ENCODE measurements around the gene IP6K1. TPM values are rescaled to one million over a fixed set of nuclear protein-coding genes. Genes with fewer than 3 reads are reported as not detected.

IP6K1 gene
- total RNA-seq, 2 donors from 2014 or later: 54.1 to 56.4 TPM

DNA sequence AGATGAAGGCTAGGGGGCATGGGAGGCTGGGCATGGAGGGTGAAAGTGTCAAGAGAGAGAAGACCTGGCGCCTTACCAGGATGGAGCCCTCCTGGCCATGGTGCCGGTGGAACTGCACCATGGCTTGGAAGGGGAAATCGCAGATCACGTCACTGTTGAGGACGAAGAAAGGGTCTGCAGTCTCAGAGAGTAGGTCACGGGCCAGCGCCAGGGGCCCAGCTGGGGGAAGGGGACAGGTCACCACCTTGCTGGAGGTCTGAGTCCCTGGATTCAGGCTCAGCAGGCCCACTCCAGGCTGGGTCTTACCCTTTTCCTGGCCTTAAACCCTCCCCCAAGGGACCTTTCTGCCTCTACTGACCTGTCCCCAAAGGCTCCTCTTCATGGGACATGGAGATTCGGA lies 63.4 kb downstream of the IP6K1 start:
- no peaks in the 10 kb centered on the region for H3K36me3 Mint-ChIP-seq (ENCODE audit: low read depth)
- ATAC-seq (no peak), DNase-seq (peak in 1 of 3 donors; percentile 4)
- H3K4me3 Mint-ChIP-seq: peak overlapping the region; percentile 93
- no peaks in the 10 kb centered on the region for H3K9me3 ChIP-seq (ENCODE audit: control insufficient read depth, low read length, poor library complexity, severe bottlenecking)
- peaks cover 29% of the 10 kb centered on the region for H3K4me1 Mint-ChIP-seq
- no peaks in the 10 kb centered on the region for H3K27me3 Mint-ChIP-seq
- H3K27ac Mint-ChIP-seq: peak overlapping the region; percentile 97

DNA sequence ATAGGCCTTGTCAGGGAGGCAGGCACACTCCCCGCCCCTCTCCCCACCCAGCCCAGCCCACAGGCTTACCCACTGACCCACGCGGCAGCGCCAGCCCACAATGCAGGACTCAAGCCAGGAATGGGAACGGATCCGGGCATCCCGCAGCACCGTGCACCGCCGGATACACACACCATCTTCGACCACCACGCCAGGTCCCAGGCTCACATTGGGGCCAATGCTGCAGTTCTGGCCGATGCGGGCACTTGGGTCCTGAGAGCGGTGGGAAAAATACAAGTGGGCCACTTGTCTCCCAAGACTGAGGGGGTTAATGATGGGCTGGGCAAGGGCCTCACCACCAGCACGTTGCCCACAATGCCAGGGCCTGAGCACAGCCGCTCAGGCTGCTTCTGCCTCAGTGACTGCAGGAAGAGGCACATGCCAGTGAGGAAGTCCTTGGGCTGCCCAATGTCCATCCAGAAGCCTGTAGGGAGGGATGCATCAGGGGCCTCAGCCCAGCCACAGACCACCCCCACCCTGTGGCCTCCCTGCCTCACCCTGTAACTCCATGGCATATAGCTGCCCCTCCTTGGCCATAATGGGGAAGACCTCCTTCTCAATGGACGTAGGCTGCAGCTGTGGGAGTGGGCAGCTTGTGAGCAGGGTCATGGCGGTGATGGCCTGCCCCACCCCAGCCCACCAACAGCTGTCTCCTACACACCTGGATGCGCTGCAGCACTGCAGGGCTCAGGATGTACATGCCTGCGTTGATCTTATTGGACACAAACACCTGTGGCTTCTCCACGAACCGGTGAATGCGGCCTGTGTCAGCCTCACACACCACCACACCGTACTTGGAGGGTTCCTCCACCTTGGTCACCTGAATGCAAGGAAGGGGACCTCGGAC lies 64.2 kb downstream of the IP6K1 start:
- H3K27ac Mint-ChIP-seq: peak overlapping the region; percentile 97
- H3K4me3 Mint-ChIP-seq: peak overlapping the region; percentile 93

DNA sequence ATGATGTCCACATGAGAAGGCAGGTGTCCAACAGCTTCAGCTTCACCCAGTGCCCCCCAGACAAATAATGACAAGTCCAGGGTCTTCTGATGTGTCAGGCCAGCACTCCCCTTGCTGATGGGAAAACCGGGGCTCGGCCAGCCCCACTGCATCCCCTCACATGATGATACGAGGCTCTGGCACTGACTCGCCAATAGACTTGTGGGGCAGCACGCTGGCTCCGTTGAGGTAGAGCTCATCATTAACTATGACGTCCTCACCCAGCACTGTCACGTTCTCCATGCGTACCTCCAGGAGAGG lies 64.8 kb downstream of the IP6K1 start:
- peak overlapping the region; percentile 97 for H3K27ac Mint-ChIP-seq
- ATAC-seq: no peak

More for the DNA sequence above, 64.2 kb downstream of the IP6K1 start:
- ATAC-seq (no peak), DNase-seq (no peak)
- Mint-ChIP-seq H3K27me3 (no peaks in the 10 kb centered on the region), H3K4me1 (peaks cover 29% of the 10 kb centered on the region), H3K36me3 (ENCODE audit: low read depth) (no peaks in the 10 kb centered on the region)
- no peaks in the 10 kb centered on the region for H3K9me3 ChIP-seq (ENCODE audit: control insufficient read depth, low read length, poor library complexity, severe bottlenecking)

GRCh38 chr3:49720855-49721595 lies 65.3 kb downstream of the IP6K1 start:
- no peaks in the 10 kb centered on the region for H3K9me3 ChIP-seq (ENCODE audit: control insufficient read depth, low read length, poor library complexity, severe bottlenecking)
- no peaks in the 10 kb centered on the region for H3K27me3 Mint-ChIP-seq
- DNase-seq (no peak), ATAC-seq (no peak)
- H3K36me3 Mint-ChIP-seq (ENCODE audit: low read depth): no peaks in the 10 kb centered on the region
- peak overlapping the region; percentile 97 for H3K27ac Mint-ChIP-seq
- peaks cover 29% of the 10 kb centered on the region for H3K4me1 Mint-ChIP-seq
- H3K4me3 Mint-ChIP-seq: peak overlapping the region; percentile 36

More for the DNA sequence above, 64.8 kb downstream of the IP6K1 start:
- Mint-ChIP-seq H3K4me1 (peaks cover 29% of the 10 kb centered on the region), H3K27me3 (no peaks in the 10 kb centered on the region), H3K4me3 (no peak overlapping the region), H3K36me3 (ENCODE audit: low read depth) (no peaks in the 10 kb centered on the region)
- no peaks in the 10 kb centered on the region for H3K9me3 ChIP-seq (ENCODE audit: control insufficient read depth, low read length, poor library complexity, severe bottlenecking)
- no peak for DNase-seq

DNA sequence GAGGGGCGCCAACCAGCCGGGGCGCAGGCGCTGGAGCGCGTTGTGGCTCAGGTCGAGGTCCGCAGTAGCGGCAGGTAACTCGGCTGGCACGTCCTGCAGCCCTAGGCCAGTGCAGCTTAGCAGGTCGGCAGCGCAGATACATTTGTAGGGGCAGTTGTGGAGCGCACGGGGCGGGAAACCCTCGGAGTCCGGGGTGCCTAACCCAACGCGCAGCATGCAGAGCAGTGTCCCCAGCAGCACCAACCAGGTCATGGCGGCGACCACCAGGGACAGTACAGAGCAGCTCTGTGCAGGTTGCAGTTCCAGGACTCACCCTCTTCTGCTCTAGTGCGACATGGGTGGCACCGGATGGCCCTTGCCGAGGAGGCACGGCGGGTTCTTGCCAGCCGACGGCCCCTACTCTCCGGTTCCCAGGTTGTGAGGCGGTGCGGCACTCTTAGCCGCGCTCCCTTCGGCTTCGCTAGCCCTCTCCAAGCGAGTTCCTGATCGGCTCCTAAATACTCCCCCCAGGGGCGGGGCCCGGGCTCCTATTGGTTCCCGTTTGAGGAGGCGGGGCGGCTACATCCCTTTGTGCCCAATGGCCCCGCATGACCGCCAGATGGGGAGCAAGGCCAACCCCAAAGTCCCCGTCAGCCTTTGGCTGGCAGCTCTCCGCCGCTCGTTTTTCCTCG lies 67.0 kb downstream of the IP6K1 start, which contains the start of gene AMIGO3:
Gene AMIGO3, minus strand, starts transcription at position 471 of the 671 bp plus-strand sequence. Its CDS starts 219 bp downstream, at position 252.
- Mint-ChIP-seq H3K4me3 (peak within 1 kb of the TSS; percentile 89), H3K36me3 (ENCODE audit: low read depth) (no peaks in the 10 kb centered on the region), H3K4me1 (peaks cover 26% of the 10 kb centered on the region), H3K27ac (peak within 1 kb of the TSS; percentile 97), H3K27me3 (no peaks in the 10 kb centered on the region)
- no peaks in the 10 kb centered on the region for H3K9me3 ChIP-seq (ENCODE audit: control insufficient read depth, low read length, poor library complexity, severe bottlenecking)
- DNase-seq (peak; percentile 82 to 89 (median 88)), ATAC-seq (peak; percentile 71)

DNA sequence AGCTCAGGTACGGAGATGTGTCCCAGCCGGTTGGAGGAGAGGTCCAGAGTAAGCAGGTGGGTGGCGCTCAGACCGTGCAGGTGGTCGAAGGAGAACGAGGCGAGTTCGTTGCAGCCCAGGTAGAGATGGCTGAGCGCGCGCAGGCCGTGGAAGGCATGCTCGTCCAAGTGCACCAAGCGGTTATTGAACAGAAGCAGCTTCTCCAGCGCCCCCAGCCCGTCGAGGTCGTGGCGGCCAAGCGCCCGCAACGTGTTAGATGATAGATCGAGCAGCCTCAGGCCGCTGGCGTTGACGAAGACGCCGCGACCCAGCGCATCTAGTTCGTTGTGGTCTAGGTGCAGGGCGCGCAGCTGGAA lies 67.5 kb downstream of the IP6K1 start:
- H3K27ac Mint-ChIP-seq: peak overlapping the region; percentile 97
- no peaks in the 10 kb centered on the region for H3K36me3 Mint-ChIP-seq (ENCODE audit: low read depth)
- no peaks in the 10 kb centered on the region for H3K9me3 ChIP-seq (ENCODE audit: control insufficient read depth, low read length, poor library complexity, severe bottlenecking)
- ATAC-seq: no peak
- no peaks in the 10 kb centered on the region for H3K27me3 Mint-ChIP-seq
- DNase-seq: no peak
- peaks cover 28% of the 10 kb centered on the region for H3K4me1 Mint-ChIP-seq
- H3K4me3 Mint-ChIP-seq: peak overlapping the region; percentile 89

DNA sequence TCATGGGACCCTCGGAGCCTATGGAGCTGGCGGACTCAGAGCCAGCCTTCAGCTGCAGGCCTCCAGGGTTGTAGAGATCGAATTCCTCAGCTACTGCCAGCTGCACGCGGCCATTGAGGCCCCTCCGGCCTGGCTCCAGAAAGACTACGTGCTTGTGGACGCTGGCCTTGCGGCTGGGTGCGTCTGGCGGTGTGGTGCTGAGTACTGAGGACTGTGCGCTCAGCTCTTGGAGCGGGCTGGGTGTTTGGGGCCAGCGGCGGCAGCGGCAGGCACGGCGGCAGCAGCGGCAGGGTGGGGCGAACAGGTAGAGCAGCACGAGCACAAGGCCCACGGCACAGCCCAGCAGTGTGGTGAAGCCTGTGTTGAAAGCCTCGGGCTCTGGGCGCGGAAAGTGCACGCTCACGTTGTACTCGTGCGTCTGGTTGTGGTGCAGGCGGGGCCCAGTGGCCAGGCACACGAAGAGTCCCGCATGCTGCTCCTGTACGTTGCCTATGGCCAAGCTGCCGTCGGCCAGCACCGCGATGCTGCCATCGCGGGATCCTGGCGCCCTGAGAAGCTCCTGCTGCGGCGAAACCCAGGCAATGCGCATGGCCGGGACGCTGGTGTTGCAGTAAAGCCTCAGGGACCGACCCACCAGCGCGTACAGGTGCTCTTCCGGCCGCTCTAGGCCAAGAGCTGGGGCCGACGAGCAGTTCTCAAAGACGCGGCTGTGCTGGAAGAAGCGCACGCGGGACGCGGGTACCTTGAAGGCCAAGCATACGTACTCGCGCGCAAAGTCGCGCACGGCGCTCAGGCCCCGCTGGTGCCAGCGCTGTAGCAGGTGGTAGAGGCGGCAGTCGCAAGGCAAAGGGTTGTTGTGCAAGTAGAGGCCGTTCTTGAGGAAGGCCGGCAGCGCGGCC lies 68.1 kb downstream of the IP6K1 start:
- H3K27ac Mint-ChIP-seq: no peak overlapping the region
- H3K27me3 Mint-ChIP-seq: no peaks in the 10 kb centered on the region
- DNase-seq: no peak
- H3K4me3 Mint-ChIP-seq: peak overlapping the region; percentile 89
- no peaks in the 10 kb centered on the region for H3K36me3 Mint-ChIP-seq (ENCODE audit: low read depth)
- no peaks in the 10 kb centered on the region for H3K9me3 ChIP-seq (ENCODE audit: control insufficient read depth, low read length, poor library complexity, severe bottlenecking)
- H3K4me1 Mint-ChIP-seq: peaks cover 28% of the 10 kb centered on the region
- ATAC-seq: no peak

DNA sequence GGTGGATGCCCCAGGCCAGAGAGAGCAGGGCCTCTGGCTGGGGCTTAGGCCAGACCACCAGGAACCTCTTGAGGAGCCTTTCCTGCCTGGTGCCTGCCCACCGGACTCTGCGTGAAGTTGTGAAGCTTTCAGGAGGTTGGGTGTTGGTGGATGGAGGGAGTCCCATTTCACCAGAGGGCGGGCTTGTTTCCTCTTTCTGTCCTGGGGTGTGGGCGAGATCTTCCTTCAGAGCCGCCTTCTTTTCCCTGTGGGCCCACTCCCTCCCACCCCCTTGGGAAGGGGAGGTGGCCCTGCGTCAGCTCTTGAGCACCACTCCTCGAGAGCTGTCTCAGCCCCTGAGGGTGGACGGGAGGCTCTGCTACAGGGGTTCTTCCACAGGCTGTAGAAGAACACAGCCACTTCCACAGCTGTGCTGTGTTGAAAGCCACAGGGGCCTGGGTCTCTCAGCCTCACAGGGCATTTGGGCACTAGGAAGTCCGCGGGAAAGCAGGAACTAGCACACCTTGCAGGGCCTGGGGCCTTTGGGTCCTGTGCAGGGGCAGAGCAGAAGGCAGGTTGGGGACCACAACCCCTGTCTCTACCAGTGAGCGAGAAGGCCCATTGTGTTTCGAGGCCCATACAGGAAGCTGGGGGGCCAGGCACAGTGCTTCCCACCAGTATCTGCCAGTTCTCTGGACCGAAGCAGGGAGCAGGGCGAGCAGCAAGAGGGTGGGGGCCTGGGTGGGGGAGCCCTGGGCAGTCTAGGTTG lies 69.0 kb downstream of the IP6K1 start:
- Mint-ChIP-seq H3K4me3 (peak overlapping the region; percentile 75), H3K4me1 (peaks cover 26% of the 10 kb centered on the region), H3K27me3 (no peaks in the 10 kb centered on the region), H3K36me3 (ENCODE audit: low read depth) (no peaks in the 10 kb centered on the region), H3K27ac (no peak overlapping the region)
- DNase-seq (no peak), ATAC-seq (no peak)
- H3K9me3 ChIP-seq (ENCODE audit: control insufficient read depth, low read length, poor library complexity, severe bottlenecking): no peaks in the 10 kb centered on the region

GRCh38 chr3:49716691-49717210 lies 69.6 kb downstream of the IP6K1 start:
- Mint-ChIP-seq H3K4me3 (no peak overlapping the region), H3K36me3 (ENCODE audit: low read depth) (no peaks in the 10 kb centered on the region), H3K4me1 (peaks cover 27% of the 10 kb centered on the region), H3K27me3 (no peaks in the 10 kb centered on the region), H3K27ac (no peak overlapping the region)
- no peaks in the 10 kb centered on the region for H3K9me3 ChIP-seq (ENCODE audit: control insufficient read depth, low read length, poor library complexity, severe bottlenecking)
- ATAC-seq (no peak), DNase-seq (no peak)

- ATAC-seq (no peak), DNase-seq (no peak)
- H3K27me3 Mint-ChIP-seq: no peaks in the 10 kb centered on the region
- no peak overlapping the region for H3K4me3 Mint-ChIP-seq
- no peak overlapping the region for H3K27ac Mint-ChIP-seq
- peaks cover 28% of the 10 kb centered on the region for H3K4me1 Mint-ChIP-seq
- H3K9me3 ChIP-seq (ENCODE audit: control insufficient read depth, low read length, poor library complexity, severe bottlenecking): no peaks in the 10 kb centered on the region
- H3K36me3 Mint-ChIP-seq (ENCODE audit: low read depth): no peaks in the 10 kb centered on the region
Measured at GRCh38 chr3:49716169-49716568, 70.2 kb downstream of the IP6K1 start.

GRCh38 chr3:49715611-49716121 lies 70.7 kb downstream of the IP6K1 start:
- no peak overlapping the region for H3K4me3 Mint-ChIP-seq
- H3K27me3 Mint-ChIP-seq: no peaks in the 10 kb centered on the region
- H3K9me3 ChIP-seq (ENCODE audit: control insufficient read depth, low read length, poor library complexity, severe bottlenecking): no peaks in the 10 kb centered on the region
- no peak for DNase-seq
- no peak overlapping the region for H3K27ac Mint-ChIP-seq
- no peaks in the 10 kb centered on the region for H3K36me3 Mint-ChIP-seq (ENCODE audit: low read depth)
- ATAC-seq: no peak
- H3K4me1 Mint-ChIP-seq: peaks cover 24% of the 10 kb centered on the region

All from T-helper 17 cell (primary cell).